KBM-7 (cell line): ENCODE results near the gene UGT1A9.
"Not testable (repeated sequence)": the region's sequence is repeated elsewhere in the genome, so short reads cannot be mapped to it uniquely, and the experiment has no call there.

ENCODE experiments used
- DNase-seq: peaks from one replicate; pipeline ENCODE4 v3.0.0-alpha.2; 2015
- in situ Hi-C: fragments of 300-500 bp; cut with MboI; formaldehyde crosslinking; loops from 2 replicates; pipeline ENCODE4 v1.14.3; 2020; ENCODE audit warnings: low sequenced_read_pairs, low pct_unique_long_range_greater_than_20kb, mixed read lengths

The UGT1A9 gene

DNA sequence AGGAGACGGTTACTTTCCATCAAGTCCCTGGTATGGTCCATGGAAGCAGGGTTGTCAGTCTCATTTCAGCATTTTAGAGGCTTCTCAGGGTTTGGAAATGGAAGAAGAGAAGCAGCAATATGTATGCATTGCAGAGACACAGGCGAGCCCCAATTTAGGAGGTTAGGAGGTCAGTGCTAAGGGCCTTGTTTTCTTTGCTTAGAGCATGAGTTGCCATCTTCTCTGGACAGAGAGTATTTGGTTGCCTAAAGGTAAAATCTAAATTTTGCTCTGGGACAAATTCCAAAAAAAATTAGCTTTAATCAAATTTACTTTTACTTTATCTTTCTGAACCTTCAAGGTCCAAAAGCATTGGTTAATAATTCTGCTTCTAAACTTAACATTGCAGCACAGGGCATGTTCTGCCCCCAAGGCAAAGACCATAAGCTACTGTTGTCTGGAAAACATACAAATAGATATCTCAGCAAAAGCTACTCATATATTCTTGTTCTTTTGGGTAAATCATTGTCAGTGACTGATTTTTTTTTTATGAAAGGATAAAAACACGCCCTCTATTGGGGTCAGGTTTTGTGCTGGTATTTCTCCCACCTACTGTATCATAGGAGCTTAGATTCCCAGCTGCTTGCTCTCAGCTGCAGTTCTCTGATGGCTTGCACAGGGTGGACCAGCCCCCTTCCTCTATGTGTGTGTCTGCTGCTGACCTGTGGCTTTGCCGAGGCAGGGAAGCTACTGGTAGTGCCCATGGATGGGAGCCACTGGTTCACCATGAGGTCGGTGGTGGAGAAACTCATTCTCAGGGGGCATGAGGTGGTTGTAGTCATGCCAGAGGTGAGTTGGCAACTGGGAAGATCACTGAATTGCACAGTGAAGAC is at the start of gene UGT1A9:
Gene UGT1A9 (plus strand): TSS at position 609 of the 872 bp plus-strand sequence. CDS start 37 bp downstream, at position 646.
- in situ Hi-C loops = no loop called here
- no peak for DNase-seq

DNA sequence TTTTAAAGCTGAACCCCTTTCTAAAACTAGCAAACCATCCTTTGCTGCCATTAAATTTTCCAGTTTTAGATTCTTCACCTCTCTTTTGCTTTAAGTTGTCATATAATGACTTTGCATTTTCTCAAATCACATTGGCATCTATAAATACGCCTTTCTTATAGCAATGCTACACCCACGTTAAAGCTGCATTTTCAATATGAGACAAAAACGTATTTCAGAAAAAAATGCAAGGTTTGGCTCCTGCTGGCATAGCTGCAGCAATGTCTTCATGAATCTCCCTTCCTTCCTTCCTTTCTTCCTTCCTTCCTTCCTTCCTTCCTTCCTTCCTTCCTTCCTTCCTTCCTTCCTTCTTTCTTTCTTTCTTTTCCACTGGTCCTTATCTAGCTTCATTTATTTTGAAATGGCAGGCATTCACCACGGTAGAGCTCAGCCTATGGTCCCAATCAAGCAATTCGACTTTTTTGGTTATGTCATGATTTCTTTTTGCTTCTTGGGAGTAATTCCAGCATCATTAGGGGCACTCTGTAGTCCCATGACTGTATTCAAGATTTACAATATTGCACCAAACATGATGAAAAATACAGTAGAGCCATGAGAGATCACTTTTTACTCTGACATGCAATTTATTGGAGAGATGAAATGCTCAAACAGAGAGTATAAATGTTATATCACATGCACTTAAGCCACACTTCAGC is 44.2 kb upstream of the UGT1A9 start:
- in situ Hi-C loops = no loop called here
- DNase-seq = no peak

- in situ Hi-C loops, DNase-seq: not testable (repeated sequence)
Observed at GRCh38 chr2:233636306-233636705, 35.4 kb upstream of the UGT1A9 start, which contains the start of gene UGT1A10. Gene UGT1A10 (plus strand): TSS chr2:233636448. CDS start chr2:233636523, 75 bp downstream.

DNA sequence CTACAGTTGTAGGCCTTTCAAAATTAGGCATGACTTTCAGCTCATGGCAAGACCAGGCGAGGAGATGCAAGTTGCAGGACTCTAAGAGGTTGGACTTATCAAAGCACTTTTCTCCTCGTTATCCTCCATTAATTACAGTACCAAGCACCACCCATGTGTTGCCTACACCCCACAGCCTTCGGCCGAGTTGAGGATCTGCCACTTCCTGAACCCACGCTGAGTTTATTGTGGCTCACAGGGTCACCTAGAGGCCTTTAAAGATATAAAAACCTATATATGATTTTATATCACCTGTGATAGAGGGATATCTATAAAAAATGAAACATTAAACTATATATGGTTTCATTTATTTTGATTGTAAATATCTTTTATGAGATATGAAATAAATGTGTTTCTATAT is 32.9 kb upstream of the UGT1A9 start:
- DNase-seq = no peak
- in situ Hi-C loops = no loop called here

GRCh38 chr2:233639860-233640259 is 31.8 kb upstream of the UGT1A9 start:
- DNase-seq = no peak
- in situ Hi-C loops = no loop called here

DNA sequence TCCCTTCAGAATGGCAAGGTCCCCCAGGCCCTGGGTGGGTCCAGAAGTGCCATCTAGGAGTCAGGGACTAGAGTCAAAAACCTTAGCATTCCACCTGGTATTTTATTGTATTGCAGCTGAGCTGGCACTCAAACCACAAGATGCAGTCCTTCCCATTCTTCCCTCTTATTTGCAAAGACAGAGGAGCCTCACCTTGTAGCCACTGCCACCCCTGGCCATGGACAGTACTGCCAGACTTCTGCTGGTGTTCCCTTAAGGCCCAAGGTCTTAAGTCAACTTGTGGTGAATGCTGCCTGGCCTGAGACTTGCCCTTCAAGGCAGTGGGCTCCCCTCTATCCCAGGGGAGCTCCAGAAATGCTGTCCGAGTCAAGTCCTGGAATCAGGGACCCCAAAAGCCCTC is 28.6 kb upstream of the UGT1A9 start:
- in situ Hi-C loops = no loop called here
- peak; percentile 13 for DNase-seq

- in situ Hi-C loops, DNase-seq: not testable (repeated sequence)
Observed at GRCh38 chr2:233646033-233646432, 25.7 kb upstream of the UGT1A9 start.

GRCh38 chr2:233650981-233651380 is 20.7 kb upstream of the UGT1A9 start:
- DNase-seq = no peak
- in situ Hi-C loops = no loop called here

- DNase-seq = no peak
- in situ Hi-C loops = no loop called here
Observed at GRCh38 chr2:233651430-233651829, 20.3 kb upstream of the UGT1A9 start.

DNA sequence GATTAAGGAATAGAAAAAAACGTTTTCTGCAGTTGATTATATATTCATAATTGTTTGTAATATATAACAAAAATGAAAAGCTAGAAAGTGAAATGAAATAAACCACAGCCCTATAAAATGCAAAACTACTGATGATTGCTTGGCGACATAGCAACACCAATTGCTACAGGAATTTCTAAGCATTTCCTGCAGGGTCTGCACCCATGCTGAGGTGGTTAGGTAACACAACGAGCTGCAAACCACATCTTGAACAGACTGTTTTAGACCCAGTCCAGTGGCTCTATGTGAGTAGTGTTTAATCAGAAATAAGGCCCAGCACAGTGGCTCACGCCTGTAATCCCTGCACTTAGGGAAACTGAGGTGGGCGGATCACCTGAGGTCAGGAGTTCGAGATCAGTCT is 17.2 kb upstream of the UGT1A9 start:
- no peak for DNase-seq
- in situ Hi-C loops = no loop called here

DNA sequence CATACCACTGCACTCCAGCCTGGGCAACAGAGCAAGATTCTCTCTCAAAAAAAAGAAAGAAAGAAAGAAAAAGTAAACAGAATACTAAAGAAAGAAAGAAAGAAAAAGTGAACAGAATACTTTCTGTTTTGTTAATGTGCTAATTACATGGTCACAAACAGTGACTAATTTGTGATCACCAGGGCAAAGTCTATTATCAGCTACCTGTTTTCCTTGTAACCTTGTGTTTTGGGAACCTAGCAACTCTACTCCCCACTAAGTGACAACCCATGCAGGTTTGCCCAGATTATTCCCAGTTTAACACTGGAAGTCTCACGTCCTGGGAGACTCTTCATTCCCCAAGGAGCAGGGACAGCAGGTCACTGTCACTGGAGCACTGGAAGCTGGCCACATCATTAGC is 16.7 kb upstream of the UGT1A9 start:
- DNase-seq = no peak
- in situ Hi-C loops = no loop called here

GRCh38 chr2:233655943-233656342 is 15.8 kb upstream of the UGT1A9 start:
- in situ Hi-C loops = not testable (repeated sequence)

DNA sequence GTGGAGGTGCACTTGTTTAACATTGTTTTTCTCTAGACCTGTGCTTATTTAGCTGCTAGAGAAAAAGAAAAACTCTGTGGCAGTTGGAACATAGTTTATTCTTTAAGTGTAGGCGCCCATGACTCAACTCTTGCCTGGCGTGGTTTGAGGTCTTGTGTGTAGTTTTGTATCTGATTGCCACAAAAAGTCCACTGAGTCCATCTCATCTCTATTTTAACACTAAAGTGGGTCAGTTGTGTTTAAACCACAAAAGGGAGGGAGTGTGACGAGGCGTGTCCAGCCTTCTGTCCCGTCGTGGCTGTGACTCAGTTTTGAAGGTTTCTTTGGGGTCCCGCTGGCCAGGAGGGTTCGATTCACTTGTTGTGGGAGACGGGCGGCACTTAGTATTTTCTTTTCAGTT is 15.3 kb upstream of the UGT1A9 start:
- in situ Hi-C loops = no loop called here
- no peak for DNase-seq

More at GRCh38 chr2:233655943-233656342, 15.8 kb upstream of the UGT1A9 start:
- DNase-seq = not testable (repeated sequence)

GRCh38 chr2:233658610-233659009 is 13.1 kb upstream of the UGT1A9 start:
- in situ Hi-C loops = no loop called here
- DNase-seq = no peak

DNA sequence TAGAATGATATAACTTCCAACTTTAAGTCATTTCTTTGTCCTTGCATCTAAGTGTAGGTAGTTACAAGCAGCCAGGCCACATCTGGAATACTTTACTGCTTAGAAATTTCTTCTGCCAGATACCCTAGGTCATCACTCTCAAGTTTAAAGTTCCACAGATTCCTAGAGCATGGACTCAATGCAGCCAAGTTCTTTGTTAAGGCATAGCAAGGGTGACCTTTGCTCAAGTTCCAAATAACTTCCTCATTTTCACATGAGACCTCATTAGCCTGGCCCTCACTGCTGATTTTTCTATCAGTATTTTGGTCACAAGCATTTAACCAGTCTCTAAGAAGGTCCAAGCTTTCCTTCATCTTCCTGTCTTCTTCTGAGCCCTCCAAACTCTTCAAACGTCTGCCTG is 7.8 kb upstream of the UGT1A9 start:
- DNase-seq = no peak
- in situ Hi-C loops = no loop called here

- DNase-seq = no peak
- in situ Hi-C loops = no loop called here
Observed at GRCh38 chr2:233668605-233669260, 3.0 kb upstream of the UGT1A9 start.

GRCh38 chr2:233672886-233673285 is 1.2 kb downstream of the UGT1A9 start:
- in situ Hi-C loops = no loop called here
- no peak for DNase-seq

- no peak for DNase-seq
- in situ Hi-C loops = no loop called here
Observed at GRCh38 chr2:233673896-233674295, 2.2 kb downstream of the UGT1A9 start.

- in situ Hi-C loops = no loop called here
- DNase-seq = no peak
Observed at GRCh38 chr2:233674314-233674713, 2.6 kb downstream of the UGT1A9 start.

GRCh38 chr2:233674995-233675394 is 3.3 kb downstream of the UGT1A9 start:
- in situ Hi-C loops = no loop called here
- no peak for DNase-seq
